GM19328 (cell line): ENCODE results near the gene TMEM245.
"Not testable (repeated sequence)": the region's sequence is repeated elsewhere in the genome, so short reads cannot be mapped to it uniquely, and the experiment has no call there.

Experiments used
- ATAC-seq: cut with Tn5 transposase; IDR thresholded peaks from one replicate; pipeline ENCODE4 v1.9.1; 2021; ENCODE audit warnings: mild to moderate bottlenecking, moderate library complexity; ENCODE audit not compliant: unreplicated experiment

TMEM245 gene

DNA sequence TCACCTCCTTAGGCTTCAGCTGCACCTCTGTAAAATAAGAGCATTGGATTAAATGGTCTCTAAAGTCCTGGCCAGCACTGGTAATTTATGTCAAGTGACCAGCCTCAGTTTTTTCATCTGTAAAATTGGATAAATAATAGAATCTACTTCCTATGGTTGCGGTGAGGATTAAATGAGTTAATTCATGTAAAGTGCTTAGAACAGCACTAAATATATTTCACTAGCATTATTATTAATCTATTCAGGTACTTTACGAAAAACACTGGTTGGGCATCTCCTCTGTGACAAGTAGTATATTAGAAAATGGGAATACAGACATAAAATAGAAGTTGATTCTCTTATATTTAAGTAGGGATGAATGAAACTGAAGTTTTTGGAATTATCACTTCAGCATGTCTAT is 13.8 kb upstream of the TMEM245 start:
- no peak for ATAC-seq

DNA sequence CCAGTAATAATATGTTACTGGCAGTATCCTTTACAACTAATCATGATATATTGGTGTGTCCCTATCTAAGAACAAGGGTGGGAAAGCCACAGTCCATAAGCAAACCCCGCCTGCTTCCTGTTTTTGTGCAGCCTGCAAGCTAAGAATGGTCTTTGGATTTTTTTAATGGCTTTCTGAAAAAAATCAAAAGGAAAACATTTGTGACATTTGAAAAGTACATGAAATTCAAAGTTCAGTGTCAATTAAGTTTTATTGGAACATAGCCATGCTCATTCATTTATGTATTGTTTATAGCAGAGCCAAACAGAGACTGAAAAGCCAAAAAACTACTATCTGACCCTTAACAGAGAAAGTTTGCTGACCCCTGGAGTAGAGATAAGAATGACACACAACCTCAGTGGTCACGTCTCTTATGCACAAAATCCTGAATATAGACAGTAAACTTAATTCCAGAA is 12.8 kb upstream of the TMEM245 start:
- no peak for ATAC-seq

GRCh38 chr9:109129470-109130197 is 9.9 kb upstream of the TMEM245 start:
- ATAC-seq, result no peak

- not testable (repeated sequence) for ATAC-seq
Observed at GRCh38 chr9:109126671-109127070, 6.9 kb upstream of the TMEM245 start.

GRCh38 chr9:109124121-109124520 is 4.4 kb upstream of the TMEM245 start:
- ATAC-seq, result no peak

DNA sequence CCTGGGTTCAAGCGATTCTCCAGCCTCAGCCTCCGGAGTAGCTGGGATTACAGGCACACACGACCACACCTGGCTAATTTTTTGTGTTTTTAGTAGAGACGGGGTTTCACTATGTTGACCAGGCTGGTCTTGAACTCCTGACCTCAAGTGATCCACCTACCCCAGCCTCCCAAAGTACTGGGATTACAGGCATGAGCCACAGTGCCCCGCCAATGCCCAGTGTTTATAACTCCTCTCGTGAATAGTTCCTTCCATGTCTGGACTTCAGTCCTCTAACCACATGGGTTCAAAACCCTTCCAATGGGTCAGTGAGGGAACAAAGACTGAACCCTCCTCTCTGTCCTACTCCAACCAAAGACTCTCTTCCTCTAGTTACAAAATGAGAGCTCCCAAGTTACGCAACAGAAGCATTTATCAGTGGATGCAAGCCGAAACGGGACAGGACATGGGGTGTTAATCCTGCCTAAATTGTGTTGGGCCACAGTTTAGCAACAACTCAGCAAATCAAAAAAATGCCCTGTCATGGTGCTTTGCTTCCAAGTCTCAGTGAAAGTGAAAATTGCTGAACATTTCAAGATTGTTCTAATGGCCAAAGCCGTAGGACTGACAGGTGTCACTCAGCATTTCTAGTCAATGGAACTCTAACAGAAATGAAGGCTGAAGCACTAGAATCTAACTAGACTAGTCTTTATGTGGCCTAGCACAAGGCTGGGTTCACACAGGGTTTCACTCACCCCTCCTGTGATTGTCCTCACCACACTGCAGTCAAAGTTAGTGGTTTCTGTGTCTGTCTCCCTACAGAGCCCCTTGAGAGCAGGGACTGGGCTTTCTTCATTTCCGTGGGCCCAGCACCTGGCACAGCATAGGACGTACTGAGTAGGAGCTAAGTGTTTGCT is 3.2 kb upstream of the TMEM245 start:
- ATAC-seq, result peak; percentile 27

DNA sequence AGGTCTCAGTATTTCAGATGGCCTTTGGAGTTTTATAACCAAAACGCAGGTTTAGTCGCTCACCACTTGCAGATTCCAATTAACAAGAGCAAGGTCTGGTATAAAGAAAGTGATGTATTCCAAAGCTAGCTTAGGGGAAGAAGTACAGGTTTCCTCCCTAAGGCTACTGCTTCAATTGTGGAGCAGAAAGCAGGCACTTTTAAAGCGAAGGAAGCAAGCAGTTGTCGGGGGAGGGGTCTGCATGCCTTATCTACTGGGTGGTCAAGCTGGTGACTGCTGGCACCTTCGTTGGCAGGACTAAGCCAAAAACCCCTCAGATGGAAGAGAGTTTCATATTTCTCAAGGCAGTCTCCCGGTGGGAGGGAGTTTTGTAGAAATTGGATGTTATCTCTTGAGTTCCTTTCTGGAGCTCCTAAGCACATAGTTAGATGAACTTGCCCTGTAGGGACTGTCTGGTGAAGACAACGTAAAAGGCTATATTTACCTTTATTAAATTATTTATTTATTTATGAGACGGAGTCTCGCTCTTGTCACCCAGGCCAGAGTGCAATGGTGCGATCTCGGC is 1.6 kb upstream of the TMEM245 start:
- ATAC-seq, result no peak

DNA sequence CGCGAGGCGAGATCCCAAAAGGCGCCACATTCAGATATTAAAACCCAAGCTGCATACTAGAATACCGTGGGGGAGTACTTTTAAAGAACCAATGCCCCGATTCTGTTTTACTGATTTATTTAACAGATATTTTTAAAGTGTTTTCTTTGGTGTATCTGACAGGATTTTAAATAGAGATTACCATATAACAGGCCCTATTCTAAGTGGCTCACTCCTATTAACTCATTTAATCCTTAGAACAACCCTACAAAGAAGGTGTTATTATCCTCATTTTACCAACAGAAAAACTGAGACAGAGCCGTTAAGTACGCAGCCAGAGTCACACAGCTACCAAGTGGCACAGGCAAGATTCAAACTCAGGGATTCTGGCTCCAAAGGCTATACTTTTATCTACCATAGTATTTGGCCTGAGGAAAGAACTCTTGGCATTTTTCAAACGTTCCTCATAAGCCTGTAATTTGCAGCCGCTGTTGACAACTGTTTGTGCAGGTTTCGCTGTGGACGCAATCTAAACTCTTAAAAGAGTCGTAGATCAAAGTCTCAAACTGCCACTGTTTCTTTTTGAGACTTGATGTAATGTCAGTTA is 550 bp upstream of the TMEM245 start:
- ATAC-seq, result no peak

DNA sequence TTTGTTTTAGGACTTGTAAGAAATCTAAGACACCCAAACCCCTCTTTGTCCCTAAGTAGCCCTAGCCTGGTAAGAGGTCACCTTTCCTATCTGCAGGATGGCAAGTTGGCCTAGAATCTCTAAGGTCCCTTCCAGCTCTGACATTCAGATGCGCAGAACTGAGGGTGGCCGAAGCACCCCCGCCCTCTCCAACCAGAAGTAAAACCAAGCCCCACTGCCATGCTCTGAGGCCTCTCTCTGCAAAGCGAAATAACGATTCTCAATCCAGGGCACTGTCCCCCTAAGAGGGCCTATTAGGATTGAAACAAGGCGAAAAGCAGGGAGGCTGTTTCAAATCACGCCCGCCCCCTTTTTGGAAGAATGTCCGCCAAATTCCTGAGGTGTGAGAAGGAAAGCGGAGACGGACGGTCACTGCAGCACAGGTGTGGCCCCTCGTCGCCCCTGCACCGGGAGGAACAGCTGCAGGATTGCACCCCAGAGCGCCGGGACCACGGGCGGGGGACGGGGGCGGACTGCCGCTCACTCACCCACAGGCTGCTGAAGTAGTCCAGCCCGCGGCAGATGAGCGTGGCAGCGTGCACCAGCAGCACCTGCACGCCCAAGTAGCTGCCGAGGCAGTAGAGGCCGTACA is 824 bp downstream of the TMEM245 start:
- ATAC-seq, result no peak

- no peak for ATAC-seq
Observed at GRCh38 chr9:109117856-109118807, 1.6 kb downstream of the TMEM245 start.

DNA sequence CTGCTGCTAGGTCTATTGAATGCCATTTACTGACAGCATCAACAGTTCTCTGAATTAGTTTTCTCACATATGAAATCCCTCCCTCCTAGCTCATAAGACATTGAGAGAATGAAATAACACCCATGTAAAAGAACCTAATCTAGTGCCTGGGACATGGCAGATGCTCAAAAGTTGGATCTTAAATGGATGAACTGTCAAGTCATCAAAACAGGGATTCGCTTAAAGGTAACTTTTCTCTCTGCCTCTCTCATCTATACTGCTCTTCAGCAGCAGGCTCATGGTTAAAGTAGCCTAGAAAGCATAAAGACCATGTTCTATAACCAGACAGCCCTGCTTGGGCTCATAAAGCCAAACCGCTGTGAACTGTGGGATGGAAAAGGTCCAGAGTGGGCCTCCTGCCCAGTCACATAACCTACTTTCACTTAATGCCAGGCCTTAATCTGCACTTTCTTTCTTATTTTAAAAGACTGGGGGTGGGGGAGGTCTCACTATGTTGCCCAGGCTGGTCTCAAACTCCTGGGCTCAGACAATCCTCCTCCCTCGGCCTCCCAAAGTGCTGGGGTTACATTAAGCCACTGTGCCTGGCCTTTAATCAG is 3.7 kb downstream of the TMEM245 start:
- ATAC-seq, result no peak

DNA sequence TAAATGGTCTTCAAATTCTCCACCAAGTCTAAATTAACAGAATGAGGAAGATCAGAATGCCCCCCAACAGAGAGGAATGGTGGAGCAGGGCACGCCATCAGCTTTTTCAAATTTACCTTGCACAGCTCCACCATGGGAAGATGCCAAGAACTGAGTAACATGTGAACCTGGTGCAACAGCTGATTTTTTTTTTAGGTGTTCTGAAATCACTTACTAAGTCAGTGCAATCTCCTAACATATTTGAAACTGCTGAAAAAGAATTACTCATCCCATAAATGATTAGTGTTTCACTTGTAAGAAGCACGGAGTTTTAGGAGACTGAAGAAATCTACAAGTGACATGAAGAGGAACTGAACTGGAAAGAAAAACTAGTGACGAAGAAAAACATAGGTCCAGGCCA is 5.1 kb downstream of the TMEM245 start:
- ATAC-seq, result no peak

DNA sequence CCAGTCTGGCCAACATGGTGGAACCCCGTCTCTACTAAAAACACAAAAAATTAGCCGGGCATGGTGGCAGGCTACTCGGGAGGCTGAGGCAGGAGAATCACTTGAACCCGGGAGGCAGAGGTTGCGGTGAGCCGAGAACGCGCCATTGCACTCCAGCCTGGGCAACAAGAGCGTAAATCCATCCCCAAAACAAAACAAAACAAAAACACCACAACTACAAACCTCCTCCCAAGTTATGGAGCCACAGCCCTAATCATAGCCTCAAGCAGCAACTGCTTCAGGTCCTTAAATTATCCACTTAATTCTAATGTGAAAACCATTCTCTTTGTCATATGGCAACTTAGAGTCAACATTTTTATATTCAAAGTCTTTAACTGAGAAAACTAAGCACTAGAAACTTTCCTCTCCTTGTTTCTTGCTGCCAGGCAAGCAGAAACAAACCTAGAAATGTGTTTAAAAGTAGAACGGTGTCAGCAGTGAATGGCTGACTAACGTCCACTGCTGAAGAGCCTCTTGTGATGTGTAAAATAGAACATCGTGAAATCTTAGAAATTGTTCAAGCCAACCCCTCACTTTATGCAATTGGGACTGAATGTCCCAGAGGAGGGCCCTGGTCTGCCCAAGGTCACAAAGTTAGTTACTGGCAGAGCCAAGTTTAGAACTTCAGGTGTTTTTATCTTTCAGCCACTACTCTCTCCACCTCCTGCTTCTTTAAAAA is 5.7 kb downstream of the TMEM245 start:
- ATAC-seq, result no peak

- ATAC-seq, result no peak
Observed at GRCh38 chr9:109113254-109113653, 6.5 kb downstream of the TMEM245 start.

- ATAC-seq, result peak; percentile 74
Observed at GRCh38 chr9:109110329-109111021, 9.3 kb downstream of the TMEM245 start.

GRCh38 chr9:109109967-109110328 is 9.8 kb downstream of the TMEM245 start:
- ATAC-seq, result no peak

DNA sequence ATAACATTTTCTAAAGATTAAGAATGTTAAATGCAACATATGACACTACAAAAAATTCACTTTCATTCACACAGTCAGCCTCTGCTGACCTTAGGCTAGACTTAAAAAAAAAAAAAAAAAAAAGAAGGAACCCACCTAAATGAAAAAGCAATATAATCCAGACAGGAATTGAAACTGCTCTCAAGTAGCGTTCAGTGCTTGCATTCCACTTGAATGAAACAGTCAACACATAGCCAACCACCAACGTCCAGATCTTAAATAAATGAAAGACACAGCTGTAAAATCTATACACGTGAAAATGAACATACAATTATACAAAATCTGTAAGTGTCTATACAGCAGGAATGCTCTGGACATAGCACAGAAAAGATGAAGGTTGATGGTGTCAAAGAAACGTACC is 11.4 kb downstream of the TMEM245 start:
- no peak for ATAC-seq
